Heart right ventricle (tissue), 16 donors: ENCODE results near the gene MAD1L1. TPM values are rescaled to one million over a fixed set of nuclear protein-coding genes. Genes with fewer than 3 reads are reported as not detected.

Experiments used
- ATAC-seq, 8 donors: fragments of 200-7000 bp; cut with Tn5 transposase; one replicate each; pipeline ENCODE4 v1.9.1; 2020; ENCODE audit warnings: mild to moderate bottlenecking in 8 of 8, moderate library complexity in 8 of 8, moderate number of reproducible peaks in 1 of 8
- DNase-seq, 2 donors: peaks; one replicate each; pipeline ENCODE4 v3.0.0-alpha.2; 2020
- H3K27ac ChIP-seq, 10 donors: fragments of 200-600 bp; sonication (generic) in 2 of 10; one replicate each; pipeline versions ENCODE4 v1.5.0 to v1.8.0; 2020 to 2022; ENCODE audit warnings: mild to moderate bottlenecking in 3 of 10
- H3K27me3 ChIP-seq, 7 donors: fragments of 200-600 bp; one replicate each; pipeline ENCODE4 v1.8.0; 2021 to 2022; ENCODE audit warnings: mild to moderate bottlenecking in 2 of 7
- H3K36me3 ChIP-seq, 9 donors: fragments of 200-600 bp; sonication (generic) in 1 of 9; one replicate each; pipeline versions ENCODE4 v1.5.0 to v1.8.0; 2020 to 2022; ENCODE audit warnings: mild to moderate bottlenecking in 2 of 9
- H3K4me1 ChIP-seq, 9 donors: fragments of 200-600 bp; sonication (generic) in 1 of 9; one replicate each; pipeline versions ENCODE4 v1.5.0 to v1.8.0; 2020 to 2022; ENCODE audit warnings: mild to moderate bottlenecking in 4 of 9
- H3K4me3 ChIP-seq, 10 donors: fragments of 200-600 bp; sonication (generic) in 2 of 10; one replicate each; pipeline versions ENCODE4 v1.5.0 to v1.8.0; 2020 to 2022; ENCODE audit warnings: mild to moderate bottlenecking in 7 of 10, moderate library complexity in 2 of 10
- H3K9me3 ChIP-seq, 11 donors: fragments of 200-600 bp in 10 of 11; sonication (generic) in 2 of 11; one replicate each; pipeline versions ENCODE4 v1.5.0 to v1.8.0; 2013 to 2022; ENCODE audit warnings: mild to moderate bottlenecking in 2 of 11, control low read depth in 1 of 11, moderate library complexity in 1 of 11
- WGBS, 2 donors: extraction: QIAGEN DNeasy Blood & Tissue Kit; methylation state at CpG; one replicate each; pipeline ENCODE4 v1.1.7; 2013; ENCODE audit warnings: inconsistent platforms in 1 of 2; 5-methylcytosine and 5-hydroxymethylcytosine counted together
- intact Hi-C, 10 donors: fragments of 100-400 bp; cut with DNase I; formaldehyde crosslinking; loops; one replicate each; pipeline versions ENCODE4 v1.11.1 to v1.14.2; 2022
- polyA plus RNA-seq, 2 donors: library from polyadenylated mRNA; stranded (reverse); fragments of 200-250 nt; gene quantifications; one replicate each; pipeline ENCODE4 v1.2.3, GENCODE V29; 2013
- total RNA-seq, 10 donors: library from RNA; stranded (reverse); fragmentation: NEBNext Ultra II Directional in 3 of 10; extraction: Animal tissue kit (Norgen Biotek cat#: 25700) in 3 of 10; gene quantifications; one replicate each; pipeline versions ENCODE4 v1.2.1 to v1.2.4, GENCODE V29; 2021 to 2023
- TF ChIP-seq, protein P1 (sequence below), 9 donors: fragments of 200-600 bp; sonication (generic) in 2 of 9; IDR thresholded peaks; one replicate each; pipeline versions ENCODE4 v1.5.0 to v1.8.0; 2021 to 2022; ENCODE audit warnings: antibody characterized with exemption in 9 of 9, mild to moderate bottlenecking in 5 of 9, moderate library complexity in 1 of 9
- donor health status: Arrhythmogenic right ventricular cardiomyopathy.
- donor health status: ischemic (EF 13 %, LVEDD 7.1; RV severe dilation, severe dysfunction).
- donor health status: healthy with polysubstance abuse.
- donor health status: DM: no; HTN: yes; CAD: no.
- donor health status: DM: no; HTN: no; CAD: no.
- donor health status: ischemic (EF 25% LVEDD 6.9; RV normal size, moderate dysfunction).
- donor health status: ischemic (EF 25% LVEDD 5.7; RV mildly dilated, moderate dysfunction).
- donor health status: healthy.
- donor health status: DM: yes; HTN: yes; CAD: no.
- donor health status: Ischemic cardiomyopathy.
- donor health status: ischemic (EF 35%, LVEDD 5.7; RV mildly dilated, moderate dysfunction).
- donor health status: nonischemic (EF 11% LVEDD 7.7; RV severe dilation, severe dysfunction).
- donor health status: DM: yes; HTN: yes; CAD: no.
- donor health status: PGD.
- donor health status: ischemic (EF 29% LVEDD 5.4; RV normal size, mild dysfunction).
- donor health status: nonischemic (EF 23%, LVEDD 6.1; RV moderate dilation, normal function).

The MAD1L1 gene
- total and polyA plus RNA-seq, 12 donors: 13.8 to 46.8 (median 20.2) TPM

DNA sequence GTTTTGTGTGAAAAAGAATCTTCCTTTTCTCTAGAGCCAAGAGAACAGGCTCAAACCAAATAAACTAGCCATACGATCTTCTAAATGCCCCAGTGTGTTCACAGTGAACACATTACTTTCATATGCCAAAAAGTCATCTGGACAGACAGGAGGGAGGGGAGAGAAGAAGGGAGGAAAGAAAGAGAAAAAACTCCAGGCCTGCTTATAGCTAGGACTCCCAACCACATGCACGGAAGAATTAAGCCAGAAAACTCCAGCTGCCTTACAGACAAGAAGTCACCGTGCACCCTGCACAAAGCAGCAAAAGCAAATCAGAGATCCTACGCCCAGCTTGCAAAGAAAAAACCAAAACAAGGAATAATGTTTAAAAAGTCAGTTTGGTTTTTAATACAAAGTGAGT lies 47.2 kb upstream of the MAD1L1 start:
- TF ChIP-seq, protein P1, sequence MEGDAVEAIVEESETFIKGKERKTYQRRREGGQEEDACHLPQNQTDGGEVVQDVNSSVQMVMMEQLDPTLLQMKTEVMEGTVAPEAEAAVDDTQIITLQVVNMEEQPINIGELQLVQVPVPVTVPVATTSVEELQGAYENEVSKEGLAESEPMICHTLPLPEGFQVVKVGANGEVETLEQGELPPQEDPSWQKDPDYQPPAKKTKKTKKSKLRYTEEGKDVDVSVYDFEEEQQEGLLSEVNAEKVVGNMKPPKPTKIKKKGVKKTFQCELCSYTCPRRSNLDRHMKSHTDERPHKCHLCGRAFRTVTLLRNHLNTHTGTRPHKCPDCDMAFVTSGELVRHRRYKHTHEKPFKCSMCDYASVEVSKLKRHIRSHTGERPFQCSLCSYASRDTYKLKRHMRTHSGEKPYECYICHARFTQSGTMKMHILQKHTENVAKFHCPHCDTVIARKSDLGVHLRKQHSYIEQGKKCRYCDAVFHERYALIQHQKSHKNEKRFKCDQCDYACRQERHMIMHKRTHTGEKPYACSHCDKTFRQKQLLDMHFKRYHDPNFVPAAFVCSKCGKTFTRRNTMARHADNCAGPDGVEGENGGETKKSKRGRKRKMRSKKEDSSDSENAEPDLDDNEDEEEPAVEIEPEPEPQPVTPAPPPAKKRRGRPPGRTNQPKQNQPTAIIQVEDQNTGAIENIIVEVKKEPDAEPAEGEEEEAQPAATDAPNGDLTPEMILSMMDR (IDR thresholded peaks at IDR 0.05): no peak
- H3K4me1 ChIP-seq: peaks cover 0 to 13% (median 3%) of the 10 kb centered on the region in 9 donors
- DNase-seq (no peak), ATAC-seq (no peak)
- intact Hi-C loops: no loop called here
- WGBS, 2 donors: 69 to 78% methylated on average over 4 of the region's 4 CpGs
- no peaks in the 10 kb centered on the region for H3K27me3 ChIP-seq
- H3K4me3 ChIP-seq: no peak overlapping the region
- no peak overlapping the region for H3K27ac ChIP-seq
- peaks cover 0 to 19% (median under 1%) of the 10 kb centered on the region in 9 donors for H3K36me3 ChIP-seq
- no peaks in the 10 kb centered on the region for H3K9me3 ChIP-seq

DNA sequence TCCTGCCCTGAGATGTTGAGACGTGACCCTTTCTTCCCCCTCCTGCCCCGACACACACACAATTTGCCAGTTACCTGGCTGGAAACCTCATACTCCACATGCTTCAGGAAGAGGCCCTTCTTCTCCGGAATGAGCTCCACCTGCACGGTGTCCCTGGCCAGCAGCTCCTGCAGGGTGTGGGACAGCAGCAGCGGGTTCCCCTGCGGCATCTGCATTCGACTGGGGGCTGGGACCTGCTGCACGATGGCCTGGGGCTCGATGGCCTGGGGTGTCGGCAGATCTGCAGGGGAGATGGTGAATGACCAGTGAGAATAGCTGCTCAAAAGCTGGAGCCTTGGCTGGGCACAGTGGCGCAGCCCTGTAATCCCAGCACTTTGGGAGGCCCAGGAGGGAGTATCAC lies 45.3 kb upstream of the MAD1L1 start:
- Histone ChIP-seq H3K36me3 (peaks cover 0 to 36% (median 6%) of the 10 kb centered on the region in 9 donors), H3K4me3 (no peak overlapping the region), H3K27me3 (no peaks in the 10 kb centered on the region), H3K4me1 (peaks cover 0 to 13% (median 3%) of the 10 kb centered on the region in 9 donors), H3K27ac (no peak overlapping the region), H3K9me3 (no peaks in the 10 kb centered on the region)
- intact Hi-C loops: no loop called here
- no peak for DNase-seq
- 92 to 93% methylated on average over 11 of the region's 11 CpGs for WGBS, 2 donors
- TF ChIP-seq, protein P1 (IDR thresholded peaks at IDR 0.05): no peak
- no peak for ATAC-seq

DNA sequence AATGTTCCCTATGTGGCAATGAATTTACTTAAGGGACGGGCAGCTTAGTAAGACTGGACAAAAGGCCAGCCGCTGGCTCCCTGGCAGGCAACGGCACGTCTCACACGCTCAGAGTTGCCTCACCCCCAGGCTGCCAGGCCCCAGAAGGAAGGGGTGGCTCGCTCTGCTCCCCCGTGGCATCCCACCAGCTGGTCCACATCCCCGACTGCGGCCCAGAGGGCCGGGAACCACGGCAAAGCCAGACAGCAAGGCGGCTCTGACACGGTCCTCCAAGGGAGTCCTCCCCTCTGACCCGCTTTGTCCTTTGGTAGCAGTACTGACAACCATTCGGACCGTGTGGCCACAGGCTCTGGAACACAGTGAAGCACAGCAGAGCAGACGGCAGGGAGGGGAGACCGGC lies 43.4 kb upstream of the MAD1L1 start:
- Histone ChIP-seq H3K9me3 (no peaks in the 10 kb centered on the region), H3K4me3 (no peak overlapping the region), H3K27me3 (no peaks in the 10 kb centered on the region), H3K4me1 (peaks cover 0 to 10% (median 0%) of the 10 kb centered on the region in 9 donors), H3K27ac (no peak overlapping the region), H3K36me3 (peaks cover 0 to 48% (median 6%) of the 10 kb centered on the region in 9 donors)
- WGBS, 2 donors: 88 to 96% methylated on average over 18 of the region's 18 CpGs
- ATAC-seq (no peak), DNase-seq (no peak)
- intact Hi-C loops: no loop called here
- TF ChIP-seq, protein P1 (IDR thresholded peaks at IDR 0.05): no peak

DNA sequence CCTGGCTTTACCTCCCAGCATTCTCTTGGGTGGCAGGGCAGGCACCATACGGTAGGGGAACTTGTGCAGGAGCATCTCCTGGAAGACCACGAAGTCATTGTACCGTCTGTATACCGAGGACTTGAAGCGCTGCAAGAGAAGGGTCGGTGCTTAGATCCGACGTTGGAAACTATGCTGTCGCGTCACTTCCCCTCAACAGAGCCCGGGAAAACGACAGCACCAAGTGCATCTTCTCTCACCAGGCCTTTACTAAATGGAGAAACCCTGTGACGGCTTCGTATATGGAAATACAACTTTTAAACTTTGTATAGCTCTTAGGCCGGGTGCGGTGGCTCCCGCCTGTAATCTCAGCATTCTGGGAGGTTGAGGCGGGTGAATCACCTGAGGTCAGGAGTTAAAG lies 42.4 kb upstream of the MAD1L1 start:
- no peaks in the 10 kb centered on the region for H3K27me3 ChIP-seq
- TF ChIP-seq, protein P1 (IDR thresholded peaks at IDR 0.05): no peak
- no peaks in the 10 kb centered on the region for H3K9me3 ChIP-seq
- no peak for DNase-seq
- ATAC-seq: no peak
- peaks cover 0 to 57% (median 8%) of the 10 kb centered on the region in 9 donors for H3K36me3 ChIP-seq
- peaks cover 0 to 20% (median 0%) of the 10 kb centered on the region in 9 donors for H3K4me1 ChIP-seq
- no peak overlapping the region for H3K27ac ChIP-seq
- 90 to 92% methylated on average over 18 of the region's 18 CpGs for WGBS, 2 donors
- intact Hi-C loops: no loop called here
- no peak overlapping the region for H3K4me3 ChIP-seq
